Gastroesophageal sphincter (tissue), 3 donors: Measurements from ENCODE around the gene SCN8A.

Experiments used
- EP300 ChIP-seq: sonication (generic); formaldehyde crosslinking; IDR thresholded peaks from one replicate; pipeline ENCODE4 v1.6.1; 2017; ENCODE audit warnings: antibody characterized with exemption, mild to moderate bottlenecking
- POLR2AphosphoS5 ChIP-seq: sonication (generic); formaldehyde crosslinking; IDR thresholded peaks from one replicate; pipeline ENCODE4 v1.6.1; 2017; ENCODE audit warnings: antibody characterized with exemption
- TF ChIP-seq, protein P1 (sequence below), 4 experiments: fragments of 200-600 bp in 2 of 4; fragments of 450-650 bp in 2 of 4; sonication (generic) in 1 of 4; IDR thresholded peaks; one replicate each; pipeline ENCODE4 v1.5.1; 2017 to 2019; ENCODE audit warnings: antibody characterized with exemption in 4 of 4, mild to moderate bottlenecking in 2 of 4, moderate library complexity in 2 of 4

DNA sequence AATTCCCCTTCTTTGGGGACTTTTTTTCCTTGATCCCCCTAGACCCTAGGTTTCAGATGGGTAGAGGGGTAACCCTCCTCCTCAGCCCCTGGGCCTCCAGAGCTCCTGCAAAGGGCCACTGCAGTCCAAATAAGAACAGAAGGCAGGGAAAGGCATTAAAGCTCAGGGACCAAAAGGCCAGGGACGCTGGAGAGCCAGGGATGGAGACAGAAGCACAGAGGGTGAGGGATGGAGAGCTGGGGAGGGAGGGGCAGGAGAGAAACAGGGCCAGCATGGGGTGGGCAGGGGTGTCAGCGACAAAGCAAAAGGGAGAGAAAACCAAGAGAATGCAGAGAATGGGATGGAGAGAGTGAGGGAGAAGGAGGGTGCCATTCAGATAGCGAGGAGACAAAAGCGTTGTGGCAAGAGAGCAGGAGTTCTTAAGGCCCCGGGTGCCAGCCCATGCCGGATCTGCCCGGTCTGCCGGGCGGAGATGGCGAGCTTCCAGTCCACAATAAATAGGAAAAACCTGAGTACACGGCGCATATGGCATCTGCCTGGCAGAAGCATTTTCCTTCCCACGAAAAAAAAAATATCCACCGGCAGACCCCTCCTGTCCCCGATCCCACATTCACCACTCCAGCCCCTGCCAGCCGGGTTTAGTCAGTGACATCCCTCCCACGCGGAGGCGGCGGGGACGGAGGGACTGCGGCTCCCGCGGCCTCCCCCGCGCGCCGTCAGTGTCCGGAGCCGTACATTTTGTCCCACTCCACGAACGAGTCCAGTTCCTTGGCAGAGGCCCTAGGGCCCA lies 228.9 kb downstream of the SCN8A start:
- TF ChIP-seq, protein P1, sequence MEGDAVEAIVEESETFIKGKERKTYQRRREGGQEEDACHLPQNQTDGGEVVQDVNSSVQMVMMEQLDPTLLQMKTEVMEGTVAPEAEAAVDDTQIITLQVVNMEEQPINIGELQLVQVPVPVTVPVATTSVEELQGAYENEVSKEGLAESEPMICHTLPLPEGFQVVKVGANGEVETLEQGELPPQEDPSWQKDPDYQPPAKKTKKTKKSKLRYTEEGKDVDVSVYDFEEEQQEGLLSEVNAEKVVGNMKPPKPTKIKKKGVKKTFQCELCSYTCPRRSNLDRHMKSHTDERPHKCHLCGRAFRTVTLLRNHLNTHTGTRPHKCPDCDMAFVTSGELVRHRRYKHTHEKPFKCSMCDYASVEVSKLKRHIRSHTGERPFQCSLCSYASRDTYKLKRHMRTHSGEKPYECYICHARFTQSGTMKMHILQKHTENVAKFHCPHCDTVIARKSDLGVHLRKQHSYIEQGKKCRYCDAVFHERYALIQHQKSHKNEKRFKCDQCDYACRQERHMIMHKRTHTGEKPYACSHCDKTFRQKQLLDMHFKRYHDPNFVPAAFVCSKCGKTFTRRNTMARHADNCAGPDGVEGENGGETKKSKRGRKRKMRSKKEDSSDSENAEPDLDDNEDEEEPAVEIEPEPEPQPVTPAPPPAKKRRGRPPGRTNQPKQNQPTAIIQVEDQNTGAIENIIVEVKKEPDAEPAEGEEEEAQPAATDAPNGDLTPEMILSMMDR (IDR thresholded peaks at IDR 0.05): no peak
- TF ChIP-seq POLR2AphosphoS5: no peak
- TF ChIP-seq EP300: no peak
